Hindlimb muscle (tissue), 1 donor: ENCODE data around the gene SRGAP1. TPM values are rescaled to one million over a fixed set of nuclear protein-coding genes. Genes with fewer than 3 reads are reported as not detected.

ENCODE experiments used
- DNase-seq: peaks from one replicate; pipeline ENCODE4 v3.0.0-alpha.2; 2013
- polyA plus RNA-seq: library from polyadenylated mRNA; unstranded; fragments of 120-200 nt; gene quantifications from one replicate; pipeline ENCODE4 v1.2.1, GENCODE V29; 2013; ENCODE audit not compliant: insufficient read length

Gene SRGAP1
- polyA plus RNA-seq, 1 donor, result 6.6 TPM

GRCh38 chr12:63909746-63910145 is 65.2 kb downstream of the SRGAP1 start:
- DNase-seq, result no peak

- no peak for DNase-seq
These were observed 66.8 kb downstream of the SRGAP1 start for GRCh38 chr12:63911341-63911740.

- DNase-seq, result no peak
These were observed 68.2 kb downstream of the SRGAP1 start for GRCh38 chr12:63912651-63913050.

- no peak for DNase-seq
These were observed 69.4 kb downstream of the SRGAP1 start for GRCh38 chr12:63913929-63914328.

GRCh38 chr12:63915105-63915800 is 70.8 kb downstream of the SRGAP1 start:
- DNase-seq, result peak; percentile 34

GRCh38 chr12:63916561-63917476 is 72.3 kb downstream of the SRGAP1 start:
- no peak for DNase-seq

- DNase-seq, result no peak
These were observed 73.0 kb downstream of the SRGAP1 start for GRCh38 chr12:63917477-63917862.

- no peak for DNase-seq
These were observed 73.6 kb downstream of the SRGAP1 start for GRCh38 chr12:63917864-63918799.

- DNase-seq, result no peak
These were observed 74.3 kb downstream of the SRGAP1 start for GRCh38 chr12:63918800-63919300.

- DNase-seq, result no peak
These were observed 75.3 kb downstream of the SRGAP1 start for GRCh38 chr12:63919756-63920155.

GRCh38 chr12:63921157-63921556 is 76.7 kb downstream of the SRGAP1 start:
- no peak for DNase-seq

- no peak for DNase-seq
These were observed 78.0 kb downstream of the SRGAP1 start for GRCh38 chr12:63922474-63922873.

- DNase-seq, result no peak
These were observed 80.3 kb downstream of the SRGAP1 start for GRCh38 chr12:63924781-63925180.

GRCh38 chr12:63927511-63927910 is 83.0 kb downstream of the SRGAP1 start:
- no peak for DNase-seq

GRCh38 chr12:63928305-63928704 is 83.8 kb downstream of the SRGAP1 start:
- no peak for DNase-seq

GRCh38 chr12:63929426-63929825 is 84.9 kb downstream of the SRGAP1 start:
- DNase-seq, result no peak

- no peak for DNase-seq
These were observed 86.5 kb downstream of the SRGAP1 start for GRCh38 chr12:63930971-63931370.

GRCh38 chr12:63931703-63932102 is 87.2 kb downstream of the SRGAP1 start:
- DNase-seq, result no peak

GRCh38 chr12:63934936-63935335 is 90.4 kb downstream of the SRGAP1 start:
- DNase-seq, result no peak

- no peak for DNase-seq
These were observed 90.9 kb downstream of the SRGAP1 start for GRCh38 chr12:63935361-63935760.

- DNase-seq, result no peak
These were observed 93.1 kb downstream of the SRGAP1 start for GRCh38 chr12:63937378-63938316.
